Activated B cell treated with CpG ODN at 0.5 μM for 24 hours (primary cell): ENCODE data around the gene PTCH2. TPM values are rescaled to one million over a fixed set of nuclear protein-coding genes. Genes with fewer than 3 reads are reported as not detected.

Experiments used
- ATAC-seq: fragments of 200-7000 bp; cut with Tn5 transposase; one replicate; pipeline ENCODE4 v1.10.0; 2021; ENCODE audit warnings: low read depth, mild to moderate bottlenecking, moderate library complexity
- CTCF ChIA-PET: fragments of 350-600 bp; sonication (Branson Sonifier 250); formaldehyde crosslinking; loops from one replicate; lab custom pipeline; 2021; ENCODE audit warnings: antibody characterized with exemption; lab: Charles Lee
- POLR2A ChIA-PET: fragments of 350-600 bp; sonication (Branson Sonifier 250); formaldehyde crosslinking; loops from one replicate; lab custom pipeline; 2021; ENCODE audit warnings: antibody characterized with exemption; lab: Charles Lee
- DNase-seq: peaks from one replicate; pipeline ENCODE4 v3.0.0; 2022
- H3K27ac Mint-ChIP-seq: one replicate; pipeline ENCODE4 v1.8.0; 2020; ENCODE audit warnings: mixed read lengths
- H3K27me3 Mint-ChIP-seq: one replicate; pipeline ENCODE4 v1.8.0; 2021; ENCODE audit warnings: mixed read lengths
- H3K36me3 Mint-ChIP-seq: one replicate; pipeline ENCODE4 v1.8.0; 2021; ENCODE audit warnings: low read depth, mixed read lengths
- H3K4me1 Mint-ChIP-seq: one replicate; pipeline ENCODE4 v1.8.0; 2021; ENCODE audit warnings: mixed read lengths
- H3K4me3 Mint-ChIP-seq: one replicate; pipeline ENCODE4 v1.8.0; 2020; ENCODE audit warnings: mild to moderate bottlenecking, mixed read lengths
- H3K9me3 Mint-ChIP-seq: one replicate; pipeline ENCODE4 v1.8.0; 2020; ENCODE audit warnings: mixed read lengths
- CTCF ChIP-seq: fragments of 200-600 bp; IDR thresholded peaks from one replicate; pipeline ENCODE4 v1.8.0; 2022; ENCODE audit warnings: antibody characterized with exemption, mild to moderate bottlenecking
- intact Hi-C: fragments of 100-400 bp; cut with micrococcal nuclease; formaldehyde crosslinking; loops from one replicate; pipeline ENCODE4 v1.15.1; 2024
- total RNA-seq: library from RNA; stranded (reverse); gene quantifications from 2 replicates; pipeline ENCODE4 v1.2.3, GENCODE V29; 2022

The PTCH2 gene
- total RNA-seq, 1 donor from 2014 or later: 1.2 TPM

- ChIA-PET POLR2A (interaction anchor here (1.0 to 9.4 kb wide), 12 partner anchors 12 to 516 kb away, joined by 3 to 113 read pairs (median 18); partner anchors contain the start of genes EIF2B3, HECTD3, PLK3 and RNU5D-1), CTCF (interaction anchor here (0.7 to 3.6 kb wide), 5 partner anchors 22 to 225 kb away, joined by 3 to 13 read pairs (median 6); partner anchors contain the start of genes HECTD3 and UROD)
- H3K4me3 Mint-ChIP-seq: peak overlapping the region; percentile 75
- TF ChIP-seq CTCF: no peak
- H3K27ac Mint-ChIP-seq: peak overlapping the region; percentile 86
- H3K9me3 Mint-ChIP-seq: no peaks in the 10 kb centered on the region
- intact Hi-C loops: loop anchor here (1.0 to 10.0 kb wide), 10 partner anchors 12 to 900 kb away; partner anchors contain the start of genes EIF2B3, GPBP1L1, PTCH2 and RPS8
- DNase-seq: no peak
- H3K4me1 Mint-ChIP-seq: peaks cover 32% of the 10 kb centered on the region
- no peak for ATAC-seq
- H3K36me3 Mint-ChIP-seq: peaks cover 5% of the 10 kb centered on the region
- H3K27me3 Mint-ChIP-seq: no peaks in the 10 kb centered on the region
These were observed 56.1 kb downstream of the PTCH2 start for GRCh38 chr1:44786841-44787426.

- ATAC-seq (peak; percentile 79), DNase-seq (peak; percentile 81)
- POLR2A ChIA-PET: interaction anchor here (0.6 to 9.4 kb wide), 14 partner anchors 11 to 517 kb away, joined by 3 to 113 read pairs (median 8); partner anchors contain the start of genes EIF2B3, HECTD3, PLK3 and RNU5D-1
- TF ChIP-seq CTCF: peak; percentile 100
- H3K27ac Mint-ChIP-seq: peak overlapping the region; percentile 86
- H3K9me3 Mint-ChIP-seq: no peaks in the 10 kb centered on the region
- no peaks in the 10 kb centered on the region for H3K27me3 Mint-ChIP-seq
- H3K4me3 Mint-ChIP-seq: peak overlapping the region; percentile 75
- intact Hi-C loops: loop anchor here (1.0 to 10.0 kb wide), 10 partner anchors 11 to 901 kb away; partner anchors contain the start of genes EIF2B3, GPBP1L1, PTCH2 and RPS8
- CTCF ChIA-PET: interaction anchor here (0.7 to 3.6 kb wide), 8 partner anchors 14 to 514 kb away, joined by 3 to 13 read pairs (median 4); partner anchors contain the start of genes HECTD3, PLK3 and UROD
- peaks cover 10% of the 10 kb centered on the region for H3K36me3 Mint-ChIP-seq
- peaks cover 32% of the 10 kb centered on the region for H3K4me1 Mint-ChIP-seq
These were observed 56.8 kb downstream of the PTCH2 start for GRCh38 chr1:44786138-44786840.

GRCh38 chr1:44785501-44786137 is 57.4 kb downstream of the PTCH2 start:
- intact Hi-C loops: loop anchor here (1.0 to 10.0 kb wide), 12 partner anchors 10 to 902 kb away; partner anchors contain the start of genes EIF2B3, GPBP1L1, KIF2C and PTCH2
- CTCF ChIA-PET: interaction anchor here (0.7 to 3.6 kb wide), 8 partner anchors 14 to 515 kb away, joined by 3 to 13 read pairs (median 4); partner anchors contain the start of genes HECTD3, PLK3 and UROD
- DNase-seq (no peak), ATAC-seq (no peak)
- H3K27ac Mint-ChIP-seq: peak overlapping the region; percentile 86
- no peaks in the 10 kb centered on the region for H3K9me3 Mint-ChIP-seq
- no peak for TF ChIP-seq CTCF
- H3K4me1 Mint-ChIP-seq: peaks cover 32% of the 10 kb centered on the region
- H3K4me3 Mint-ChIP-seq: peak overlapping the region; percentile 75
- no peaks in the 10 kb centered on the region for H3K27me3 Mint-ChIP-seq
- peaks cover 16% of the 10 kb centered on the region for H3K36me3 Mint-ChIP-seq
- POLR2A ChIA-PET: interaction anchor here (0.6 to 9.4 kb wide), 11 partner anchors 10 to 518 kb away, joined by 3 to 113 read pairs (median 25); partner anchors contain the start of genes ARMH1, EIF2B3, HECTD3 and PLK3

- no peaks in the 10 kb centered on the region for H3K9me3 Mint-ChIP-seq
- H3K4me1 Mint-ChIP-seq: peaks cover 37% of the 10 kb centered on the region
- TF ChIP-seq CTCF: no peak
- ChIA-PET POLR2A (interaction anchor here (0.7 to 9.4 kb wide), 11 partner anchors 8 to 518 kb away, joined by 3 to 113 read pairs (median 25); partner anchors contain the start of genes ARMH1, HECTD3, PLK3 and RNU5D-1), CTCF (interaction anchor here (0.7 to 3.6 kb wide), 12 partner anchors 8 to 515 kb away, joined by 3 to 13 read pairs (median 4); partner anchors contain the start of genes PLK3 and RNU5D-1)
- intact Hi-C loops: loop anchor here (2.0 to 10.0 kb wide), 5 partner anchors 46 to 902 kb away; partner anchors contain the start of genes EIF2B3, GPBP1L1, KIF2C and RNU5D-1
- no peaks in the 10 kb centered on the region for H3K27me3 Mint-ChIP-seq
- peak overlapping the region; percentile 75 for H3K4me3 Mint-ChIP-seq
- DNase-seq: no peak
- ATAC-seq: no peak
- peak overlapping the region; percentile 86 for H3K27ac Mint-ChIP-seq
- peaks cover 22% of the 10 kb centered on the region for H3K36me3 Mint-ChIP-seq
These were observed 58.0 kb downstream of the PTCH2 start for GRCh38 chr1:44785029-44785380.
